AG09309 (cell line): ENCODE results near the gene B4GALT7.
"Not testable (repeated sequence)": the region's sequence is repeated elsewhere in the genome, so short reads cannot be mapped to it uniquely, and the experiment has no call there.

Experiments
- DNase-seq: peaks from one replicate; pipeline ENCODE4 v3.0.0-alpha.2; 2010; ENCODE audit warnings: low read depth
- H3K4me3 ChIP-seq: 2 replicates; pipeline ENCODE4 v1.5.1; 2011; ENCODE audit warnings: mild to moderate bottlenecking, low read depth, low read length, moderate library complexity; ENCODE audit not compliant: control insufficient read depth
- TF ChIP-seq, protein P1 (sequence below): IDR thresholded peaks from 2 replicates; pipeline ENCODE4 v1.5.1; 2011; ENCODE audit warnings: mild to moderate bottlenecking, low read depth, low read length, inconsistent platforms; ENCODE audit not compliant: insufficient read depth, control insufficient read depth; ENCODE audit errors: missing control alignments

Gene B4GALT7

DNA sequence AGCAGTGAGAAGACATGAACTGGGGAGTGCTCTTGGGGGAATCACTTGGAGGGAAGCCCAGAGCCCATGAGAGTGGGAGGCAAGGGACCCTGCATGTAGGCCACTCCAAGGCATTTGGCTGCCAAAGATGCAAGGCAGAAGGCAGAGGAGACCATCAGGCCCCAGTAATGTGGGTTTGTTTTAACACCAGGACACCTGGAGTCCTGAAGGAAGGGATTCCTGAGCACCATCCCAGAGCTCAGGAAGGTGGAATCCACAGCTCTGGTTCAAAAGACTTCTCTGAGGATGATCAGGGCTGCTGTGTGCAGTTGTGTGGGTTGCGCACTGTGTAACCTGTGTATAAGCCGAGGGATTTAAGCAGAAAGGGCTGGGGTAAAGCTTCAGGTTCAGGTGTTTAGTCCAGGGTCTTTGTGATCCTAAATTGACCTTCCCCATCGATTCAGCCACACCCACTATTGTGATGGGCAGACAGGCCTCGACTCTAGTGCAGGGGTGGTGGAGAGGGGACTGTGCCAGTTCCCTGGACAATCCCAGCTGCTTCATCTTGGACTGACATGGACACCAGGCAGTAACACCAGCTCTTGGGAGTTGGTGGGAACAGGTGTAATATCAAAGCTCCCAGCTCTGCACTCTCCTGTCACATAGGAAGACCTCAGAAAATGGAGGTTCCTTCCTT lies 11.0 kb downstream of the B4GALT7 start:
- H3K4me3 ChIP-seq, result no peak overlapping the region
- no peak for DNase-seq
- TF ChIP-seq, protein P1, sequence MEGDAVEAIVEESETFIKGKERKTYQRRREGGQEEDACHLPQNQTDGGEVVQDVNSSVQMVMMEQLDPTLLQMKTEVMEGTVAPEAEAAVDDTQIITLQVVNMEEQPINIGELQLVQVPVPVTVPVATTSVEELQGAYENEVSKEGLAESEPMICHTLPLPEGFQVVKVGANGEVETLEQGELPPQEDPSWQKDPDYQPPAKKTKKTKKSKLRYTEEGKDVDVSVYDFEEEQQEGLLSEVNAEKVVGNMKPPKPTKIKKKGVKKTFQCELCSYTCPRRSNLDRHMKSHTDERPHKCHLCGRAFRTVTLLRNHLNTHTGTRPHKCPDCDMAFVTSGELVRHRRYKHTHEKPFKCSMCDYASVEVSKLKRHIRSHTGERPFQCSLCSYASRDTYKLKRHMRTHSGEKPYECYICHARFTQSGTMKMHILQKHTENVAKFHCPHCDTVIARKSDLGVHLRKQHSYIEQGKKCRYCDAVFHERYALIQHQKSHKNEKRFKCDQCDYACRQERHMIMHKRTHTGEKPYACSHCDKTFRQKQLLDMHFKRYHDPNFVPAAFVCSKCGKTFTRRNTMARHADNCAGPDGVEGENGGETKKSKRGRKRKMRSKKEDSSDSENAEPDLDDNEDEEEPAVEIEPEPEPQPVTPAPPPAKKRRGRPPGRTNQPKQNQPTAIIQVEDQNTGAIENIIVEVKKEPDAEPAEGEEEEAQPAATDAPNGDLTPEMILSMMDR, result no peak

DNA sequence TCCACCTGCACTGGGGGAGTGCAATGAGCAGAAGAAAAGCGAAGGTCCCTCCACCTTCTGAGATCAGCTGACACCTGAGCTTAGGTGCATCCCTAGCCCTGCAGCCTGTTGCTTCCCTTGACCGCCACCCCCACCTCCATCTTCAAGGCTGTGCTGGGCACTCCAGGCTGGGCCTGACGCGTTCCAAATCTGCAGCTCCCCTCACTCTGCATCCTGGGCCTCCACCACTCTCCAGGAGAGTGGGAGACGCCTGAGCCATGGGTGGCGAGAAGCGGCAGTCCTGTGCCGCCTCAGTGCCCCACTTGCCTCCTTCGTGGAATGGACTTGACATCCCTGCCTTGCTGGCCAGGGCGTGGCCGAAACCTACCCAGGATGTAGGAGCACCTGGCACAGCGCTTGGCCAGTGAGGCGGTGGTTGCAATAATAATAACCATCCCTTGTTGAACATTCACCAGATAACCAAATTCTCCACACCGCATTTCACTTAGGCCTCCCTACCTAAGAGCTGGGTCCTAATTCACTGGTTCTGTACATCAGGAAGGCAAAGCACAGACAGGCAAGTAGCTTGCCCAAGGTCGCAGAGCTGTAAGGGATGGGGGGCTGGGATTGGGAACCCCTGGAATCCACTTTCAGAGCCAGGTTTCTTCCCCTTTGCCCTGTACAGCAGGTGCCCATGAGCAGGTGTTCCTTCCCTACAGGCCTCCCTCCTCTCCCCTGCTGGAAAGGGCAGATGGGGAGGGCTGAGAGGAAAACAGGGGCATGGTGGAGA lies 11.7 kb downstream of the B4GALT7 start:
- no peak for DNase-seq
- TF ChIP-seq, protein P1, result no peak
- no peak overlapping the region for H3K4me3 ChIP-seq

DNA sequence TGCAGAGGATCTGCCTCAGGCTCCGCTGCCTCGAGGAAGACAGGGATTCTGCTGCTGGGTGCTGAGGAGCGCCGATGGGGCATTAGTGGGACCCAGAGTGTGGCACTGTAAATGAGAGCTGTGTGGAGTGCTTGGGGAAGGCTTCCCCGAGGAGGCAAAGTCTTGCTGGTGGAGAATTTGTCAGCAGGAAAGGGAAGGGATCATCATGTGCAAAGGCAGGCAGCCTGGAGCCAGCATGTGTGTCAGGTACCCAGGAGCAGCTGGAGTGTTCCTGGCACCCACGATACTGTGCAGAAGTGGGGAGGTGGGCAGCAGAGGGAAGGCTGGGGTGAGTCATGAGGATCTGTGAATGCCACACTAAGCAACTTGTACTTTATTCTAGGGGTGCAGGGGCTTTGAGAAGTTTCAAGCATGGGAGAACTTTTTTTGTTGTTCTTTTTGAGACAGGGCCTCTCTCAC lies 12.3 kb downstream of the B4GALT7 start:
- TF ChIP-seq, protein P1, result no peak

DNA sequence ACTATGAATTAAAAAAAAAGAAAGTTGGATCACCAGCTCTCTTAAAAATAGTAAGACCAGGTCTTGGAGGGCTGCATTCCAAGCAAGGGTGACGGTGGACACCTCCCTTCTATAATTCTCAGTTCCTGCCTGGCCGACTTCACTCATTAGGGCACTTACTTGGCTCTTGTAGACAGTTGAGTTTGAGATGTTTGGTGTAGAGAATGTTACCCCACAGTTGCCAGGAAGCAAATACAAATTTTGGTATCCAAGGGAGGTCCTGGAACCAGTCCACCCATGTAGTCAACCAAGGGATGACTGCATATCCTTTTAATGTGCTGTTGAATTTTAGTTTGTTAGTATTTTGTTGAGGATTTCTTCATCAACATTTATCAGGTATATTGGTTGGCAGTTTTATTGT lies 20.6 kb downstream of the B4GALT7 start:
- DNase-seq, result no peak
- TF ChIP-seq, protein P1, result no peak
- no peak overlapping the region for H3K4me3 ChIP-seq

More for the DNA sequence above, 12.3 kb downstream of the B4GALT7 start:
- no peak for DNase-seq
- no peak overlapping the region for H3K4me3 ChIP-seq

- not testable (repeated sequence) for DNase-seq, H3K4me3 ChIP-seq
These were observed 24.2 kb downstream of the B4GALT7 start for GRCh38 chr5:177624172-177624571.

- DNase-seq, result not testable (repeated sequence)
These were observed 30.3 kb downstream of the B4GALT7 start for GRCh38 chr5:177630186-177630585.

DNA sequence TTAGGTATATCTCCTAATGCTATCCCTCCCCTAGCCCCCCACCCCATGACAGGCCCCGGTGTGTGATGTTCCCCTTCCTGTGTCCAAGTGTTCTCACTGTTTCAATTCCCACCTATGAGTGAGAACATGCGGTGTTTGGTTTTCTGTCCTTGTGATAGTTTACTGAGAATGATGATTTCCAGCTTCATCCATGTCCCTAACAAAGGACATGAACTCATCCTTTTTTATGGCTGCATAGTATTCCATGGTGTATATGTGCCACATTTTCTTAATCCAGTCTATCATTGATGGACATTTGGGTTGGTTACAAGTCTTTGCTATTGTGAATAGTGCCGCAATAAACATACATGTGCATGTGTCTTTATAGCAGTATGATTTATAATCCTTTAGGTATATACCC lies 35.0 kb downstream of the B4GALT7 start:
- H3K4me3 ChIP-seq, DNase-seq: not testable (repeated sequence)

More at GRCh38 chr5:177630186-177630585, 30.3 kb downstream of the B4GALT7 start:
- H3K4me3 ChIP-seq, result not testable (repeated sequence)

GRCh38 chr5:177645462-177645861 lies 45.5 kb downstream of the B4GALT7 start:
- H3K4me3 ChIP-seq, DNase-seq: not testable (repeated sequence)

DNA sequence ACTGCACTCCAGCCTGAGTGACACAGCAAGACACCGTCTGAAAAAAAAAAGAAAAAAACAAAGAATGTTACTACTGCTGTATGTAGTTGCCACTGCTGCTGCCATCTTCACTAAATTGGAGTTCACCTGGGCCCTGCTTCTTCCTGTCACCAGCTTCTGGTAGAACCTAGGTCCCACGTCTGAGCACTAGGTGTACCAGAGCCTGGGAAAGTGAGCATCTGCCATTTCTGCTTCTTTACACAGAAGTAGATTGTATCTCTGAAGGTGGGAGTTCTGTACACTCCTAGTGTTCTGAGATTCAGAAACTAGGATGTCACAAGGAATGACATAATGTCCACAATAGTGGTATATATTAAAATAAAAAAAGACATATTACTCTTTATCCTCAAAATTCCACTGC lies 51.3 kb downstream of the B4GALT7 start:
- not testable (repeated sequence) for DNase-seq, H3K4me3 ChIP-seq

GRCh38 chr5:177657846-177658245 lies 57.9 kb downstream of the B4GALT7 start:
- DNase-seq, H3K4me3 ChIP-seq: not testable (repeated sequence)

DNA sequence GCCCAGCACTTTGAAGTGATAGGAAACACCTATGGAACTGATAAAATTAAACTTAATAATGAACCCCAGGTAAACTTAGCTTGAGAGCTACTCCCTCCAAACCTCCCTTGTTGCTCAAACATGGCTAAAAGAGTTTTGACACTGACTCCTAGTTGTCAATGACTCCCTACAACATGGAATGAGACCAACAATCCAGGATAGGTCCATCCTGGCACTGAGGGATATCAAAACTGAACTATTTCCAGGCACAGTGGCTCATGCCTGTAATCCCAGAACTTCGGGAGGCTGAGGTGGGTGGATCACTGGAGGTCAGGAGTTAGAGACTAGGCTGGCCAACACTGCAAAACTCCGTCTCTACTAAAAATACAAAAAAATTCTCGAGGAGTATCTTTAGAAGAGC lies 58.6 kb downstream of the B4GALT7 start:
- not testable (repeated sequence) for H3K4me3 ChIP-seq, DNase-seq
